GM19463 (cell line): ENCODE results near the gene TM4SF5.

Experiments used
- ATAC-seq: cut with Tn5 transposase; IDR thresholded peaks from one replicate; pipeline ENCODE4 v1.9.1; 2021; ENCODE audit warnings: mild to moderate bottlenecking, moderate library complexity; ENCODE audit not compliant: unreplicated experiment

Gene TM4SF5

DNA sequence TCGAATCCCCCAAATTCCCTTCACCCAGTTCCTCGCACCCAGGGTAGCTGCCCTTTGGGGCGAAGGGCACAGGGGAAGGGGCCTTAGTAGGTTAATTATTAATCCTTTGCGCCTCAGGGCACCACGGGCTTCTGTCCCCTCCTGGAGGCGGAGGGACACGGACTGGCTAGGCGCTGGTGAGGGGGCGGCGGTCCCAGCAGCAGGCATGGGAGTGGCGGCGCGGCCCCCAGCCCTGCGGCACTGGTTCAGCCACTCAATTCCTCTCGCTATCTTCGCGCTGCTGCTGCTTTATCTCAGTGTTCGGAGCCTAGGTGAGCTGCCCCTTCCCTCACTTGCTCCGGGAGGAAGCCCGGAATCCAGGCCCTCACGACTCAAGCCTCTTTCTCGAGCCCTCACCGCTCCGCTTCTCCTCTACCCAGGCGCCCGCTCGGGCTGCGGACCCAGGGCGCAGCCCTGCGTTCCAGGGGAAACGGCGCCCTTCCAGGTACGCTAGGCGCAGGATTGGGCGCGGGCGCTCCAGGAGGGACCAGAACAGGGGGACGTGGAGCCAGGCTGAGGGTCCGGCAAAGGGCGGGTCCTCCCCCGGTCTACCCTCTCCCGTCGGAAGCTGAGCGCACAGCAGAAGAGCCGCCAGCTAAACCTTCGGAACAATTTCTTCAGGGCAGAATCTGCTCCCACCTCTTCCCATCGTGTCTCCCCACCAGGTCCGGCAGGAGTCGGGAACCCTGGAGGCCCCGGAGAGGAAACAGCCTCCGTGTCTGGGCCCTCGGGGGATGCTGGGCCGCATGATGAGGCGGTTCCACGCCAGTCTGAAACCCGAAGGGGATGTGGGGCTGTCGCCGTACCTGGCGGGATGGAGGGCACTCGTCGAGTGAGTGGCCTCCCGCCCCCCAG lies 17.4 kb downstream of the TM4SF5 start, which contains the start of gene GLTPD2:
TSS of gene GLTPD2 (plus strand) at position 158 of the 894 bp plus-strand sequence. CDS start at position 206, 48 bp downstream.
- ATAC-seq: no peak

DNA sequence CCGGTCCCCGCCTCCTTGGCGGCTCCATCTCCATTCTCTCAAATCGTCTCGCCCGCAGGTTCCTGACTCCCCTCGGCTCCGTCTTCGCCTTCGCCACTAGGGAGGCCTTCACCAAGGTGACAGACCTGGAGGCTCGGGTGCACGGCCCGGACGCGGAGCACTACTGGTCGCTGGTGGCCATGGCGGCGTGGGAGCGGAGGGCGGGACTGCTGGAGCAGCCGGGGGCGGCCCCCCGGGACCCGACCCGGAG lies 17.9 kb downstream of the TM4SF5 start:
- no peak for ATAC-seq

DNA sequence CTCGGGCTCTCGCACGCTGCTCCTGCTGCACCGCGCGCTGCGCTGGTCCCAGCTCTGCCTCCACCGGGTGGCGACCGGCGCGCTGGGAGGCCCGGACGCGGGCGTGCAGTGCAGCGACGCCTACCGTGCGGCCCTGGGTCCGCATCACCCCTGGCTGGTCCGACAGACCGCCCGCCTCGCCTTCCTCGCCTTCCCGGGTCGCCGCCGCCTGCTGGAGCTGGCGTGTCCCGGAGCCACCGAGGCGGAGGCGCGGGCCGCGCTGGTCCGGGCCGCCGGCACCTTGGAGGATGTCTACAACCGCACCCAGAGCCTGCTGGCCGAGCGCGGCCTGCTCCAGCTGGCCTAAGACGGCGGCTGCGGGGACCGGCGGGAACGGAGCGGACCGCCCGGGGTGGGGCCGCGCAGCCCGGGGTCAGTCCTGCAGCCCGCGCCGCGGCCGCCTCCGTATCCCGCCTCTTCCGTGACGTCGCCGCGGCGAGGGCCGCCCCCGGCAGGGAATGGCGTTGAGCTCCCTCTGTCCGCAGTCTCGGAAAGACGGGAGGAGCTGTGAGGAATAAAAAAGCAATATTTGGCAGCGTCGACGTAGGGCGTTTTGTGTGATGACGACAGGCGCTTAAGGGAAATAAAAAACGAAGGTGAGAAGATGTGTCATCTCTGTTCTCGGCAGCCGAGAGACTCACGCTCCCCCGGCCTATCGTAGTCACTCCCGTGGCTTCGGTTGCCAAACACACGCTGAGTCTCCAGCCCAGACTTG lies 18.4 kb downstream of the TM4SF5 start:
- ATAC-seq: peak; percentile 80

DNA sequence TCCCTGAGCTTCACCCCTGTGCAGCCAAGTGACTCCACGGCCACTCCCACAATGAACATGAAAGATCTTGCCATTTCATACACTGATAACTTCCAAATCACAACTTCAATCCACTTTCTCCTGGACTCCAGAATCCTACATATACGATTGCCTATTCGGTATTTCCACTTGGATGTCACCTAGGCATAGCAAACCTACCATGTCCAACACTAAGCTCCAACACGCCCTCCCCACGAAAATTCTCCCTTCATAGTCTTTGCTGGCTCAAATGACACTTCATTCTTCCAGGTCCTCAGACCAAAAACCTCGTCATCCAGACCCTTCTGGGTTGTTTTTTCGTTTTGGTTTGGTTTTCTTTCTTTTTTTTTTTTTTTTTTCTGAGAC lies 19.0 kb downstream of the TM4SF5 start:
- no peak for ATAC-seq

DNA sequence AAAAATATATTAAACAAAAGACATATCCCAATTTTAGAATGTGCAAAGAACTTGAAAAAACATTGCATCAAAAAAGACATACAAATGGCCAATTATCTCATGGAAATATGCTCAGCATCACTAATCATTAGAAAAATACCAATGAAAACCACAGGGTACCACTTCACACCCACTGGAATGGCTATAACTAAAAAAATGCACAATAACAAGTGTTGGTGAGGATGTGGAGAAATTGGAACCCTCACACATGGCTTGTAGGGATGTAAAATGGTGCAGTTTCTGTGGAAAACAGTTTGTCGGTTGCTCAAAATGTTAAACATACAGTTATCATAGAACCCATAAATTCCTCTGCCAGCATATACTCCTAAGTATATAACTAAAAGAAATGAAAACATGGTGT lies 23.5 kb downstream of the TM4SF5 start:
- no peak for ATAC-seq

DNA sequence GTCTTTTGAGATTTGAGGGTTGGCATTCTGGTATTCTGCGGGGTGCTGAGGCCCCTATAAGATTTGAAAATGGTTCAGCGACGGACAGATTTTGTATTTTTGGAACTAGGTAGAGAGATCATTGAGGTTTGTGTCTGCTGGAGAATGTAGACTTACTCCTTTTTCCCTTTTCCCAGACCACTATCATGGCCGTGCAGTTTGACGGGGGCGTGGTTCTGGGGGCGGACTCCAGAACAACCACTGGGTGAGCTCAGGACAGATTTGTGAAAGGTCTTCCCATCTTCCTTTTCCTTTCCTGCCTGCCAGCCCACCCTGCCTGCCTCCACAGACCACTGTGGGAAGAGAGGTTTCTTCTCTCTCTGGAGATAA lies 24.9 kb downstream of the TM4SF5 start:
- ATAC-seq: no peak

DNA sequence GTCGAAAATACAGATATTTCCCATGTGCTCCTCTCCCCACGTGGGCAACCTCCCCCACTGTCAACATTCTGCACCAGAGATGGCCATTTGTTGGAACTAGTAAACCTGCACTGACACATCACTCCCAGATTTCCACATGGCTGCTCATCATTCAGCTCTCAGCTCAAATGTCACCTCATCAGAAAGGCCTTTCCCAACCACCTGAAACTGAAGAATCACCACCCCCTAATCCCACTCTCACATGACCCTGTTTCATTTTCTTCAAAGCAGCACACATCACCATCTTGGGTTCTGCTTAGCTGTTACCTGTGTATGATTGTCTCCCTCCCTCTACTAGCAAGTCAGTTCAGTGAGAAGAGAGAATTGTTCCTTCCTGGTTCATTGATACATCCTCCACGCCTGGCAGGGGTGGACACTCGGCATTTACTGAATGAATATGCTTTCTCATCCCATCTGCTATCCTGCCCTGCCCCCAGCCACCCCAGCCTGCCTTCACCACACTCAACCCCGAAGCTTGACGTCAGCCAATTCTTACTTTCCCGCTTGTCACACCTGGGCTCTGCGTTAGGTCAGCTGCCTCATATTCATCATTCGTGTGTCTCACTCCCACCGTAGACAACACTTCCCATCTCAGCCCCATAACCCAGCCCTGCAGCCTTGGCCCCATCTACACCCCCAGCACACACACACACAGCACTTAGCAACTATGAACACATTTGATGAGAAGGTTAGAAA lies 28.9 kb downstream of the TM4SF5 start:
- ATAC-seq: no peak

DNA sequence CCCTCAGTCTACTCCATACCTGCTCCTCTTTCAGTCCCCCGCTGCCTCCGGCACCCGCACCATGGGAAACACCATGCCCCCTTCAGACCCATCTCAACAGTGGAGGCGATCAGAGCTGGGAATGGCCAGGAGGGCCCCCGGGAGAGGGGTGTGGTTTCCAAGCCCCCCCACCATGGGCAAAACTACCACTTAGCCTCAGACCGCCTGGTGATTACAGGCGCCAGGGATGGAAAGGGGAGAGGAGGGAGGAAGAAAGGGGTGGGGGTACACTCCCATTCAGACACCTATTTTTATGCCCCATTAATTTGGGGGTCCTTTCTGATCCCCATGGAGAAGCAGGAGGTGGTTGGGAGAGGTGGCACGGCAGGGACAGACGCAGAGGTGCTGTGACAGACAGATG lies 30.5 kb downstream of the TM4SF5 start, which contains the start of gene C17orf114:
TSS of gene C17orf114 (minus strand) at position 101 of the 400 bp plus-strand sequence.
- no peak for ATAC-seq

DNA sequence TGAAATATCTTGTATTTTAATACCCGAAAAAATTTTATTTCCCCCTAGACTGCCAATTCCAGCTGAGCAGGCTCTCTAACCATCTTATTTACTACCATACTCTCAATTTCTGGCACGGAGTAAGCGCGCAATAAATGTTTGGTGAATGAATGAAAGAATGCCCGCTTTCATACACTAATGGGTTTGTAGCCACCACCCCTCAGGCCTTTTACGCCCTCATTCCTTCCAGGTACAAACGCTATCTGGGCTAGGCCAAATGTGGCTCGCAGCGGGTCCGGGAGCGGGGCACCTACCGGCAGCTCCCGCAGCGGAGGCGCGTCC lies 34.7 kb downstream of the TM4SF5 start:
- no peak for ATAC-seq

DNA sequence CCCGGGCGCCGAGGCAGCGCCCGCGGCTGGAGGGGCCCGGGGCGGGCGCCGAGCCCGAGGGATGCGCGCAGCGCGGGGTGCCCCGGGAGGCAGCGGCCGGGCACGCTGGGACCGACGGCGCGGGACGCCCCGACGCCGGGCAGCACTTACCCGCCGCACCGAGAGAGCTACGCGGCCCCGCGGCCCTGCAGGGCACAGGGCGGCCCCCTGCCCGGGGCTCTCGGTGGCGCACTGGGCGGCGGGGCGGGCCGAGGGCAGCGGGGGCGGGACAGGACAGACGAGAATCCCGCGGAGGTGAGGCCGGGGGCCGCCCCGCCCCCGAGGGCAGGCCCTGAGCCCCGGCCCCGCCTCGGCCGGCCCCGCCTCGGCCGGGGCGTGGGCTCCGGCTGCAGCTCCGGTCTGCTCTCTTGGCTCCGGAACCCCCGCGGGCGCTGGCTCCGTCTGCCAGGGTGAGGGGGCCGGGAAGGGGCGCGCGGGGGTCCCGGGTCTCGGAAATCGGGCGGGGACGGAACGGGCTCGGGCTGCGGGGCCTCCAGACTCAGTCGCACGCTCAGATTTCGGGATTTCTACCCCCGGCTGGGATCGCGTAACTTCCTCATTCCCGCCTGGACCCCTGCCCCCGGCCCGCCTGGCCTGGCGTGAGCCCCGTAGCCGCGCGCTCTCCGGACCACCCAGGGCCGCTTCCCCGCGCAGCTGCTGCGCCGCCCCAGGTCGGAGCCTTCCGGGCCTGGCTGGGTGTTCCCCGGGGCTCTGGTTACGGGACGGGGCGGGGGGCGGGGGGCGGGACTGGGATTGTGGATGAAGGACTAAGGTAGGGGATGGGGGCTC lies 35.3 kb downstream of the TM4SF5 start, which contains the start of gene PLD2:
TSS of gene PLD2 (plus strand) at position 376 of the 828 bp plus-strand sequence. CDS start 621 bp downstream, outside the sequence.
- ATAC-seq: peak; percentile 92

DNA sequence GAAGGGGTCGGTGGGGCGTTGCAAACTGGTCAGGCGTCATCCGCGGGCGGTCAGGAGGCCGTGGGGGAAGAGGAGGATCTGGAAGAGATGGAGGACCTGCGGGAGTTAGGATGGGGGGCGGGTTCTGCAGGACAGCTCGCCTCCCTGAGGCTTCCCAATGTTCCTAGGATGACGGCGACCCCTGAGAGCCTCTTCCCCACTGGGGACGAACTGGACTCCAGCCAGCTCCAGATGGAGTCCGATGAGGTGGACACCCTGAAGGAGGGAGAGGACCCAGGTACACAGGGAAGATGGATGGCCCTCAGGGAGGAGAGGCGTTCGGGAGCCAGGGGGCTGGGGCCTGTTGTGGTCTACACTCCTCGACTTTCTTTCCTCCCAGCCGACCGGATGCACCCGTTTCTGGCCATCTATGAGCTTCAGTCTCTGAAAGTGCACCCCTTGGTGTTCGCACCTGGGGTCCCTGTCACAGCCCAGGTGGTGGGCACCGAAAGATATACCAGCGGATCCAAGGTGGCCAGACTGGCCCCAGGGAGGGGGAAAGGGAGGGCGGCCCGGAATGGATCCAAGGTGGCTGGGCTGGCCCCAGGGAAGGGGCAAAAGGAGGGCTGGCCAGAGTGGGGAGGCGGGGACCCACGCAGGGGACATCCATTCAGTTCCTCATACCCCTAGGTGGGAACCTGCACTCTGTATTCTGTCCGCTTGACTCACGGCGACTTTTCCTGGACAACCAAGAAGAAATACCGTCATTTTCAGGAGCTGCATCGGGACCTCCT lies 36.1 kb downstream of the TM4SF5 start:
- ATAC-seq: no peak

DNA sequence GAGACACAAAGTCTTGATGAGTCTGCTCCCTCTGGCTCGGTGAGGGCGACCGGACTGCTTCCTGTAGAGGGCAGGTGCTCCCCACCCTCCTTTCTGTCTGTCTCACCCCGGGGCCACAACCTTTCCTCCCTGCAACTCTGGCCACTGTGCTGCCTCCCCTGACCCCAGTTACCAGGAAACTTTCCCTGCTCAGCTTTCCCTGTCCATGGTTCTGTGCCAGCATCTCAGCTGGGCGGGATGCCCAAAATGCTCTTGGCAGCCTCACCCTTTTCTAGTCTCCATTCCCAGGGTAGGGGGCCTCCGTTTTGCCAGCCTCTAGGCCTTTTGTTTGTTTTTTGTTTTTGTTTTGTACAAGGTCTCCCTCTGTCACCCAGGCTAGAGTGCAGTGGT lies 36.7 kb downstream of the TM4SF5 start:
- no peak for ATAC-seq

DNA sequence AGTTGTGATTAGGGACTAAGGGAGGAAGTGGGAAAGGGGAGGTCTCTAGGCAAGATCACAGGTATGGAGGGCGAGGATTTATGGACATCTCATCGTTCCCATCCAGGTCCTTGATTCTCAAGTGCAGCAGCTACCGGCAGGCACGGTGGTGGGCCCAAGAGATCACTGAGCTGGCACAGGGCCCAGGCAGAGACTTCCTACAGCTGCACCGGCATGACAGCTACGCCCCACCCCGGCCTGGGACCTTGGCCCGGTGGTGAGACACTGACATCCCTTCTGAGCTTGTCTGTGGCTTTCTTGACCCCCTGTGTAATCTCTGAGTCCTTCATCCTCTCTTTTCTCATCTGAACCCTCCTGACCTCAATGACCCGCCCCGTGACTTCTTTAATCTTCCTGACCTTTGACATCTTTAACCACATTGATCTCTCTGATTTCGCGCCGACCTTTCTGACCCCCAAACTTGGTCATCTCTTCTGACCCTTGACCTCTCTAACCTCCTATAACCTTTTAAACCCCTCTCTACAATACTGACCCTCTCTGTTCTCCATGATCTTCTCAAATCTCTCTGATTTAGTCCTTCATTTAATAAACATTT lies 39.1 kb downstream of the TM4SF5 start:
- no peak for ATAC-seq

DNA sequence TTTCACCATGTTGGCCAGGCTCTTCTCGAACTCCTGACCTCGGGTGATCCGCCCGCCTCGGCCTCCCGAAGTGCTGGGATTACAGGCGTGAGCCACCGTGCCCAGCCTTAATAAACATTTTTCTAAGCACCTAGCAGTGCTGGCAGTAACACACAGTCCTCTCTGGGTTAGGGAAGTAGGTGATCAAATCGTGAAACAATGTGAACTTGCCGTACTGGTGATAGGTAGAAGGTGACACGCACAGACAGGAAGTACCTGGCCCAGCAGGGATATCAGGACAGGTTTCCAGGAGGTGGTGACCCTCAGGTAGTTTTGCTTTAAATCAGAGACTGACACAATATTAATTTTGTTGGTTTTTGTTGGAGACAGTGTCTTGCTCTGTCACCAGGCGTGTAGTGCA lies 39.8 kb downstream of the TM4SF5 start:
- no peak for ATAC-seq

DNA sequence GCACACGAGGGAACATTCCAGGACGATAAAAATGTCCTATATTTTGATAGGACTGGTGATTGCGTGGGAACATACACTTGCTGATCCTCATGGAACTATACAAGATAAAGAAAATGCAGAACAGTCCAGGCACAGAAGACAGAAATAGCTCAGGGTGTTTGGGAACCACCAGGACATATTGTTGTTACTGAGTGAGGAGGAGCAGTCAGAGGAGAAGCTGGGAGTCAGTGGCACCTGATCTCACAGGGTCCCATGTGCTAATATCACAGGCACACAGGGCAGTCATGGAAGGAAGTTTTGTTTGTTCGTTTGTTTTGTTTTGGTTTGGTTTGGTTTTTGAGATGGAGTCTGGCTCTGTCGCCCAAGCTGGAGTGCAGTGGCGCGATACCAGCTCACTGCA lies 41.0 kb downstream of the TM4SF5 start:
- ATAC-seq: no peak

DNA sequence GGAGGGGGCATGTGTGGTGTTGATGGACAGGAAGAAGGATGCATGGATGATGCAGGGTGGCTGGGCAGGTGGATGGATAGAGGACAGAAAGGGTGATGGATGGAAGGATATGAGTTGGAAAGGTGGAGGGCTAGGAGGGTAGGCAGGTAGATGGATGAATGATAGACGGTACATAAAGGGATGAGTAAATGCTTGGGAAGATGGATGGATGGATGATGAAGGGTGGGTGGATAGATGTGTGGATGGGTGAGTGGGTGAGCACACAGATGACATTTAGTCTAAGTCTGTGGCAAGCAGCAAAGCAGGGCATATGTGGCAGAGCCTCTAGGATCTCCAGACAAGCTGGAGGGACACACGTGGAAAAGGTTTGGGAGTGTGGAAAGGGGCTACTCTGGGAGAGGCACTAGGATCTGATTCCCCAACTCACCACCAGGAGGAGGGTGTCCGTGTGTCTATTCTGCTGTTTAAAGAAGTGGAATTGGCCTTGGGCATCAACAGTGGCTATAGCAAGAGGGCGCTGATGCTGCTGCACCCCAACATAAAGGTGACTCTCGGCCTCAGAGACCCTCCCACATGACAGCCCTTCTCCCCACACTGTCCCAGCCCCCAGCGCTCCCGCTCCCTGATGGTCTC lies 43.5 kb downstream of the TM4SF5 start:
- no peak for ATAC-seq

DNA sequence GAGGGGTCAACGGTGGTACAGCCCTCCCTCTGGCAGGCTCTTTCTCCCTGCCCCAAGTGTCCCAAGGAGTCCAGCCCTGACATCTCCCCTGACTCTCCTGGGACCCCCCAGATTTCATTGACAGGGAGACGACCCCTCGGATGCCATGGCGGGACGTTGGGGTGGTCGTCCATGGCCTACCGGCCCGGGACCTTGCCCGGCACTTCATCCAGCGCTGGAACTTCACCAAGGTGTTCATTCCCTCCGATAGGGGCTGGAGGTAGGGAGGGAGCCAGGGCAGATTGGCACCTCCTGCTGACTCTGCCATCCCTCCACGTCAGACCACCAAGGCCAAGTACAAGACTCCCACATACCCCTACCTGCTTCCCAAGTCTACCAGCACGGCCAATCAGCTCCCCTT lies 45.1 kb downstream of the TM4SF5 start:
- no peak for ATAC-seq

DNA sequence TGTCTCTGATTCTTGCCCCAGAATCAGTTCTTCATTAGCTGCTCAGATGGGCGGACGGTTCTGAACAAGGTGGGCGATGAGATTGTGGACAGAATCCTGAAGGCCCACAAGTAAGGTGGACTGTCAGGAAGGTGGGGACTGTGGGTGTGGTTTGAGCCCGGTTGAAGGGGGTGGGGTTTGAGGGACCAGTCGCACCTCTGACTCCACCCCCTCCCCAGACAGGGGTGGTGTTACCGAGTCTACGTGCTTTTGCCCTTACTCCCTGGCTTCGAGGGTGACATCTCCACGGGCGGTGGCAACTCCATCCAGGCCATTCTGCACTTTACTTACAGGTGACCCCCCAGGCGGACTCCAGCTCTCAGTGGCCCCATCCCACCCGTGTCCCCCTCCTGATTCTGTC lies 46.6 kb downstream of the TM4SF5 start:
- ATAC-seq: no peak

DNA sequence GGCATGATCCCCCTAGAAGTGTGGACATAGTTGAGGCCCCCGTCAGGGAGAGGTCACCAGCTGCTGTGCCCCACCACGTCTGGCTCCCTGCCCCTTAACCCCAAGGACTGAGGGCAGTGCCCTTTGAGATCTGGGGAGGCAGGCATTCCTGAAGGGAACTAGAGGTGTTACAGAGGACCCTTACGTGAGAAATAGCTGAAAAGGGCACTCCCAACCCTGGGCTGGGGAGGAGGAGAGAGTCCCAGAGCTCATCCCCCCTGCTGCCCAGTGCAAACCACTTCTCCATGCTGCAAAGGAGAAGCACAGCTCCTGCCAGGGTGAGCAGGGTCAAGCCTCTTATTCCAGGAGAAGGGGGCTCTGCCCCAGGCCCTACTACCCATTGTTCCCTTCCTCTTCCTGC lies 51.1 kb downstream of the TM4SF5 start:
- ATAC-seq: no peak
